ENCODE results near the gene TLL2.

The TLL2 gene

DNA sequence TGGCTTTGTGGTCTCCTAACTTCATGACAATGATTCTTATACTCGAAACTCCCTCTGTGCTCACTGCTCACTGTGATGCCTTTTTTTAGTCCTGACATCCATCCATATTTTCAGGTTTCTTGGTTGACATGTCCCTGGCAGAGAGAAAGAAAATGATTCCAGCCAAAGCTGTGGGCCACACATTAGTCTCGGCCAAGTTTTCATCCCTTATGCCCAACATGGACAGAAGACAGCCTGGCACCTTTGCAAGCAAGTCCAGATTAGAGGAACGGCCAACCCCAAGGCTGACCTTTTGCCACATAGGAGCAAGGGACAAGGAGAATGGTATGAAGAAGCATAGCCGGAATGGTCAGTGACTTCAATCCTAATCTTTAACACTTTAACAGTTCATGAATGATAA lies 146.3 kb downstream of the TLL2 start:
- DNase-seq (ENCODE audit: insufficient read length) = no peak
- FAIRE-seq = no peak
- TF ChIP-seq TAF1 (IDR thresholded peaks at IDR 0.05; ENCODE audit: borderline replicate concordance, low read depth, low read length) (no peak), POLR2A (IDR thresholded peaks at IDR 0.05; ENCODE audit: low read depth, low read length) (no peak), POLR2AphosphoS5 (IDR thresholded peaks at IDR 0.05; ENCODE audit: low read depth, low read length) (no peak)

DNA sequence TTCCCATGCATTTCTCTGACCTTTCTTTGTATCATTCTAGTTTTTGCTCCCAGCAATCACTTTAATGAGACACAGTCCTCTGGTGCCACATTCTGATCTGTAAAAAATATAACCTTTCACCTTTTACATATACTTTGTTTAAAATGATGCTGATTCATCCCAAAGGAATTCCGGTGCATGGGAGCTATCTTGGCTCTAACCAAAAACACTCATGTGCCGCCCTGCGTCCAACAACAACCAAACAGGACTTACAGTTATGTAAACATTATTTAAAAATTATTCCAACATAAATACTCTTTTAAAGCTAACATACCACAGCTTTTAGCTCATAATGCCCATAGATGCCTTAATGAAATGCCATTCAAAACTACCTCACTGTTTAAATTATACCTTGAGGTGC lies 147.2 kb downstream of the TLL2 start:
- DNase-seq (ENCODE audit: insufficient read length) = no peak
- no peak for TF ChIP-seq POLR2A (IDR thresholded peaks at IDR 0.05; ENCODE audit: low read depth, low read length)
- no peak for TF ChIP-seq TAF1 (IDR thresholded peaks at IDR 0.05; ENCODE audit: borderline replicate concordance, low read depth, low read length)
- no peak for TF ChIP-seq POLR2AphosphoS5 (IDR thresholded peaks at IDR 0.05; ENCODE audit: low read depth, low read length)
- no peak for FAIRE-seq

DNA sequence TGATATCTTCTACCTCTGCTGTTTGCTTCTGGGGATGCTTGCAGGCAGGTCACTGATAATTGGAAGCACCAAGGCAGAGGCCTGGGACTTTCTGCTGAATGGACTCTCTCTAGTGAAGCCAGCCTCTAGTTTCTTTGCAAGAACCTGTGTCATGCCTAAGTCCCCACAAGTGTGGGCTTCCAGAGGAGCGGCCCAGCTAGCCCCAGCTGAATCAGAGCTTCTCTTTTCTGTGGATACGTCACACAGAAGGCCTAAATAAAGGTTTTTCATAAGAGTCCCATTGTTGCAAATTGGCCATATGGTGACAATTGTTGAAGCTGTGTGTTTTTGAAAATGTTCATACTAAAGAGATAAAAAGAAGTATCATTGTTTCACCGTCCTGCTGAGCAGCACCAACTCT lies 148.2 kb downstream of the TLL2 start:
- DNase-seq (ENCODE audit: insufficient read length) (no peak), FAIRE-seq (no peak)
- TF ChIP-seq POLR2AphosphoS5 (IDR thresholded peaks at IDR 0.05; ENCODE audit: low read depth, low read length) (no peak), TAF1 (IDR thresholded peaks at IDR 0.05; ENCODE audit: borderline replicate concordance, low read depth, low read length) (no peak), POLR2A (IDR thresholded peaks at IDR 0.05; ENCODE audit: low read depth, low read length) (no peak)

DNA sequence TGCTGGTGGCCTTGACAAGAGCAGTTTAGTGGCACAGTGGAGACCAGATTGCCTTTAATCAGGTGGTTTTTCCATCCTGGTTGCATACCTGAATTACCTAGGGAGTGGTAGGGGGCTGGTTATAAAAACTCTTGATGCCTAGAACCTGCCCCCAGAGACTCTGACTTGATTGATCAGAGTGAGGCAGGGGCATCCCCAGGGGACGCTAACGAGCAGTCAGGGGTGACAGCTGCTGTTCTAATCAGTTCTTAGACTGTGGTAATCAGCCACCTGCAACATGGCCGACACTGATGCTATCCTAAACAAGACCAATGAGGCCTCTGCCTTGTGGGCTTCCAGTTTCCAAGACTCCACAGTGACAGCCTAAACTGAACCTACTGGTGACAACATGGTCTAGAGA lies 153.0 kb downstream of the TLL2 start:
- DNase-seq (ENCODE audit: insufficient read length) = no peak
- FAIRE-seq = no peak
- no peak for TF ChIP-seq TAF1 (IDR thresholded peaks at IDR 0.05; ENCODE audit: borderline replicate concordance, low read depth, low read length)
- no peak for TF ChIP-seq POLR2A (IDR thresholded peaks at IDR 0.05; ENCODE audit: low read depth, low read length)
- no peak for TF ChIP-seq POLR2AphosphoS5 (IDR thresholded peaks at IDR 0.05; ENCODE audit: low read depth, low read length)

DNA sequence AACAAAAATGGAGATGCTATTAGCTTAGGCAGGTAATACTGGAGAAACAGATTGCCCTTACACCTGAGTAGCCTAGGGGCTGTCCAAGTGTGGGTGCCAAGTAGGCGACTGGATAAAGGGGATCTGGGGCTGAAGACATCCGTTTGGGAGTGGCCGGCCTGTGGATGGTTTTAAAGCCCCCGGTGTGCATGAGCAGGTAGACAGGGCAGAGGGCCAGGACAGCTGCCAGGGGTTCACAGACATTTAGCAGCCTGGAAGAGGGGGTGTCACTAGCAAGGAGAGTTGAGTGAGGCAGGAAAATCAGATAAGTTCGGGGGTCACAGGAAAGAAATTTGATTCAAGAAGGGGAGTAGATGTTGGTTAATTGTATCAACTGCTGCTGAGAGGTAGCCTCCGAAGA lies 153.4 kb downstream of the TLL2 start:
- DNase-seq (ENCODE audit: insufficient read length) (no peak), FAIRE-seq (no peak)
- TF ChIP-seq TAF1 (IDR thresholded peaks at IDR 0.05; ENCODE audit: borderline replicate concordance, low read depth, low read length) (no peak), POLR2A (IDR thresholded peaks at IDR 0.05; ENCODE audit: low read depth, low read length) (no peak), POLR2AphosphoS5 (IDR thresholded peaks at IDR 0.05; ENCODE audit: low read depth, low read length) (no peak)

DNA sequence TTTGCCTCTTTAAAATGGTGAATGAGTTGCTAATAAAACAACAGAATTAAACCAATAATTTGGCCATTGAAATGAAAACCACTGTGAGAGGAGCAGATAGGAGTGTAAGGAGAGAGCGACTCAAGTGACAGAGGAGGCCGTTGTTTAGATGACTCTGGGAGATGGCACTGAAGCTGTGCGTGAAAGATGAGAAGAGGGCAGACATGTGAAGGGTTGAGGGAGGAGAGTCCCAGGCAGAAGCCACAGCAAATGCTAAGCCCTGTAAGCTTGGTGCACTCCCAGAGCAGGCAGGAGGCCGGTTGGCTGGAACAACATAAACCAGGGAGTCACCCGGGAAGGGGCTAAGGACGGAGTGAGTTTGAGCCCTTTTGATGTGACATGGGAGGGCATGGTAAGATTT lies 154.1 kb downstream of the TLL2 start:
- no peak for FAIRE-seq
- TF ChIP-seq POLR2AphosphoS5 (IDR thresholded peaks at IDR 0.05; ENCODE audit: low read depth, low read length) (no peak), TAF1 (IDR thresholded peaks at IDR 0.05; ENCODE audit: borderline replicate concordance, low read depth, low read length) (no peak), POLR2A (IDR thresholded peaks at IDR 0.05; ENCODE audit: low read depth, low read length) (no peak)

DNA sequence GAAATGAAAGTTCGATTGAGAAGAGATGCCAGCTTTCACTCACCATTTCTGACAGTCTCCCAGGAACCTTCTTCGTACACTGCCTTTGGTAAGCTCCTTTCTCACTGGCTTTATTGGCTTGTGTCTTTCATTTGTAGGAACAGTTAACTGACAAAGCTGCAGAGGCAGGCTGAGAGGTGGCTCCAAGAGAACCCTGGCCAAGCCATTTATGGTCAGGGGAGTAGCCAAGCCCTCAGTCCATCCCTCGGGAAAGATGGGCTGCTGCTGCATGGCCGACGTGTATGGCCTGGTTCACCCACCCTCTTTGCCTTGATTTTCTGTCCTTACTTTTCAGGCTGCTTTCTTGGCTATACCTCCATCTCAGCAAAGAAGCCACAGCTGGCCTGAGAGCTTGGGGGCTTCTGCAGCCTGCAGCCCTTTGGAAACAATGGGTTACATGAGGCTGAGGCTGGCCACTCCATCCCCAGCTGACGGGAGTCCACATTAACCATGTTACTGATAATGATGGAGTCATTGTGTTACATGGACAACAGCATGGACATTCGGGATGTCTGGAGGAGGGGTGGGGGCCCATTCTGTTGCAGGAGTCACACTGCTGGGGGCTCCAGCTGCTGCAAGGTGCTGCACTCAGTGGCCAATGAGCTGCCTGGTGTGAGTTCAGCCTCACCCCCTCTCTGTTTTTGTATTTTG lies 154.7 kb downstream of the TLL2 start, which contains the start of gene OPALIN:
TSS of gene OPALIN (minus strand) at position 152 of the 690 bp plus-strand sequence. CDS start at position 46, 106 bp downstream.
- FAIRE-seq (no peak), DNase-seq (ENCODE audit: insufficient read length) (no peak)
- TF ChIP-seq POLR2A (IDR thresholded peaks at IDR 0.05; ENCODE audit: low read depth, low read length) = no peak

More for the DNA sequence above, 154.1 kb downstream of the TLL2 start:
- no peak for DNase-seq (ENCODE audit: insufficient read length)

DNA sequence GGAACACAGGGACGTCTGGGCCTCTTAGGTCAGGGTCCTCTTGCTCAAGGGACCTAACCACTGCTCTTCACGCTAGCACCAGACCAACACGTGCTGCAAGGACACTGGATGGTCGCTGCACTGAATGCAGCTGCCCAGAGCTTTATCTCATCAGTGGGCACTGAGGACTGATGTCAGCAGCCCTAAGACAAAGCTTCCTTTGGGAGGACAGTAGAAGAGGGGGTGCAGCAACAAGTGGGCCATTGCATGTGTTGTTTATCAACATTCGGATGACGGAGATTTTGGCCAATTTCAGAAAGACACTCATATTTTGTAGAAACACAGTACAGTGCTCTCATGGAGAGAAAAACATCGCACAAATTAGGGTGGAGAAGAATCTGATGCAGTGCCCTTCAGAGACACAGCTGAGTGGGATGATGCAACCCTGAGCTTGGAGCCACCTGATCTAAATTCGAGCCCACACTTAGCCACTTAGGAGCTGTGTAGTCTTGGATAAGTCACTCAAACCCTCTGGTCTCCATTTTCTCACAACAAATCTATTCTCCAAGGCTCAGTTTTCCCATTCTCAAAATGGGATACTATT lies 156.6 kb downstream of the TLL2 start:
- no peak for FAIRE-seq
- DNase-seq (ENCODE audit: insufficient read length) = no peak
- TF ChIP-seq POLR2A (IDR thresholded peaks at IDR 0.05; ENCODE audit: low read depth, low read length) (no peak), TAF1 (IDR thresholded peaks at IDR 0.05; ENCODE audit: borderline replicate concordance, low read depth, low read length) (no peak), POLR2AphosphoS5 (IDR thresholded peaks at IDR 0.05; ENCODE audit: low read depth, low read length) (no peak)

DNA sequence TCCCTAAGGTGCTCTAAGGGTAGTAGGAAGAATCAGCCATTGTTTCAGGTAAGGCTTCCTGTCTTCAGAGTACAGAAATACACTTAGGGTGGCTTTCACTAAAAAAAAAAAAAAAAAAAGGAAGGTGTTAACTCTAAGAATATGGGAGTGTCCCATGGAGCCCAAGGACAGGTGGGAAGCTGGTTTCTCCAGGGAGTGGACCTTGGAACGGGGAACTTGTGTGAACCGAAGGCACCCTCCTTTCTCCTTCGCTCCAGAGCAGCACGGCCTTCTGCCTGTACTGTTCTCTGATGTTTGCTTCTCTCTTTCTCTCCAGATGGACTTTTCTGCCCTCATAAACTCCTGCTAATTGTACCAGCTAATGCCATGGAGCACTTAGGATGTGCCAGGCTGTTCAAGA lies 161.1 kb downstream of the TLL2 start:
- DNase-seq (ENCODE audit: insufficient read length) (no peak), FAIRE-seq (no peak)
- TF ChIP-seq TAF1 (IDR thresholded peaks at IDR 0.05; ENCODE audit: borderline replicate concordance, low read depth, low read length) (no peak), POLR2AphosphoS5 (IDR thresholded peaks at IDR 0.05; ENCODE audit: low read depth, low read length) (no peak), POLR2A (IDR thresholded peaks at IDR 0.05; ENCODE audit: low read depth, low read length) (no peak)

DNA sequence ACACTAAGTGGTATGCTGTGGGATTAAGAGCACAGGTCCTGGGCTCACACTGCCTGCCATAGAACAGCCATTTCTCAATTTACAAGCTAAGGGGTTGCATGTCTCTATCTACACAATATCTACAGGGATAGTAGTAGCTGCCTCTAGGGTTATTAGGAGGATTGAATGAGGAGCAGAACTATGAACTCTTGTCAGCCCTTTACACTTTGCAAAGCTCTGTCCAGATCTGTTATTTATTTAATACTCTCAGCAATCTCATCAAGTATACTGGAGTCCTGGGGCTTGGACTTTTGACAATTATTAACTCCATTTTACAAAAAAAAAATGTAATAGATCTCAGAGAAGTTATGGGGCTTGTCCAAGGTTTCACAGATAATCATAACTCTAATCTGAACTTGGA lies 161.7 kb downstream of the TLL2 start:
- DNase-seq (ENCODE audit: insufficient read length) (no peak), FAIRE-seq (no peak)
- TF ChIP-seq TAF1 (IDR thresholded peaks at IDR 0.05; ENCODE audit: borderline replicate concordance, low read depth, low read length) (no peak), POLR2A (IDR thresholded peaks at IDR 0.05; ENCODE audit: low read depth, low read length) (no peak)

DNA sequence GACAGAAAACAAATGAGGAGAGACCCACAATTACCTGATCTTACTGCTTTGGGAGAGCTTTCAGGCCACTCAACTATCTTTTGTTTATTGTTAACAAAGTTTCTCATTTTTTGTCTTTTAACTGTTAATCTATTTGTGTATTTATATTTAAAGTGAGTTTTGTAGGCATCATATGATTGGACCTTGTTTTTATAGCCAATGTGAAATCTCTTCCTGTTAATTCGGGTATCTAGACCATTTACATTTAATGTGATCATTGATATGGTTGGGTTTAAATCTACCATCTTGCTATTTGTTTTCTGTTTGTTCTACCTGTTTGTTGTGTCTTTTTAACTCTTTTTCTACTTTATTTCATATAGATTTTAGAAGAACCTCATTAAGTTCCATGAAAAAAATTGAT lies 167.4 kb downstream of the TLL2 start:
- no peak for FAIRE-seq
- TF ChIP-seq TAF1 (IDR thresholded peaks at IDR 0.05; ENCODE audit: borderline replicate concordance, low read depth, low read length) (no peak), POLR2A (IDR thresholded peaks at IDR 0.05; ENCODE audit: low read depth, low read length) (no peak), POLR2AphosphoS5 (IDR thresholded peaks at IDR 0.05; ENCODE audit: low read depth, low read length) (no peak)
- no peak for DNase-seq (ENCODE audit: insufficient read length)

DNA sequence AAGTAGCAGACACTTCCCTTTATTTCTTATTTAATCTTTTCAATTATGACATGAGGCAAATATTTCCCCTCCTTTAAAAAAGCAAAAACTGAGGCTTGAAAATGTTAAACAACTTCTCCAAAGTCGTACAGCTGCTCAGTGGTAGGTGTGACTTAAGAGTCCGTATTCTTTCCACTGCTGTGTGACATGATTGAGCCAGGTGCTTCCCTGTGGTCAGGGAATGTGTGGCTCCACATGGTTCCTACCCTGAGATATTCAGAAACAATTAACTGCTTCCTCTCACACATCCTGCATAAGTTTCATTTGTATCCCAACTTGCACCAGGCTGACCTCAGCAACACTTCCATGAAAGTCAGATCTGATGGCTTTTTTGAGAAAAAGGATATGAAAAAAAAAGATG lies 168.5 kb downstream of the TLL2 start:
- no peak for FAIRE-seq
- no peak for TF ChIP-seq POLR2AphosphoS5 (IDR thresholded peaks at IDR 0.05; ENCODE audit: low read depth, low read length)
- no peak for TF ChIP-seq POLR2A (IDR thresholded peaks at IDR 0.05; ENCODE audit: low read depth, low read length)
- TF ChIP-seq TAF1 (IDR thresholded peaks at IDR 0.05; ENCODE audit: borderline replicate concordance, low read depth, low read length) = no peak
- DNase-seq (ENCODE audit: insufficient read length) = no peak

Measured in GM12892 (cell line).